Activated T-cell treated with anti-CD3 and anti-CD28 coated beads, Interleukin-2, amount 50 U/mL, for 4 hours (primary cell): ENCODE data around the gene PTPRR. TPM values are rescaled to one million over a fixed set of nuclear protein-coding genes. Genes with fewer than 3 reads are reported as not detected.

Experiments used
- ATAC-seq, 2 donors: fragments of 200-7000 bp; cut with Tn5 transposase; one replicate each; pipeline ENCODE4 v1.10.0; 2021
- DNase-seq: peaks from one replicate; pipeline ENCODE4 v3.0.0-alpha.2; 2020
- H3K27me3 Mint-ChIP-seq: one replicate; pipeline ENCODE4 v1.8.0; 2021; ENCODE audit warnings: low read depth, mixed read lengths
- H3K36me3 Mint-ChIP-seq: one replicate; pipeline ENCODE4 v1.8.0; 2022; ENCODE audit warnings: mixed read lengths; ENCODE audit not compliant: insufficient read depth
- H3K4me1 Mint-ChIP-seq: one replicate; pipeline ENCODE4 v1.8.0; 2021; ENCODE audit warnings: low read depth, mixed read lengths
- H3K4me3 Mint-ChIP-seq: one replicate; pipeline ENCODE4 v1.8.0; 2021; ENCODE audit warnings: mild to moderate bottlenecking, moderate library complexity, mixed read lengths
- H3K9me3 Mint-ChIP-seq: one replicate; pipeline ENCODE4 v1.8.0; 2021; ENCODE audit warnings: mixed read lengths
- total RNA-seq, 3 donors: library from RNA; stranded (reverse); gene quantifications; one replicate each; pipeline ENCODE4 v1.2.1, GENCODE V29; 2021

PTPRR gene
- total RNA-seq, 3 donors from 2014 or later: not detected

- DNase-seq (no peak), ATAC-seq (no peak)
- Mint-ChIP-seq H3K27me3 (peaks cover 7% of the 10 kb centered on the region), H3K4me1 (no peaks in the 10 kb centered on the region), H3K36me3 (no peaks in the 10 kb centered on the region), H3K4me3 (no peak overlapping the region), H3K9me3 (peaks cover 6% of the 10 kb centered on the region)
These were observed 249.6 kb downstream of the PTPRR start for GRCh38 chr12:70670948-70671347.

GRCh38 chr12:70667253-70667652 lies 253.3 kb downstream of the PTPRR start:
- Mint-ChIP-seq H3K4me1 (no peaks in the 10 kb centered on the region), H3K9me3 (no peaks in the 10 kb centered on the region), H3K4me3 (no peak overlapping the region), H3K36me3 (no peaks in the 10 kb centered on the region), H3K27me3 (peaks cover 7% of the 10 kb centered on the region)
- DNase-seq (no peak), ATAC-seq (no peak)

- Mint-ChIP-seq H3K9me3 (no peaks in the 10 kb centered on the region), H3K4me3 (no peak overlapping the region), H3K27me3 (peaks cover 7% of the 10 kb centered on the region), H3K4me1 (peaks cover 4% of the 10 kb centered on the region), H3K36me3 (no peaks in the 10 kb centered on the region)
- DNase-seq: no peak
- ATAC-seq: no peak
These were observed 254.2 kb downstream of the PTPRR start for GRCh38 chr12:70666364-70666763.

- Mint-ChIP-seq H3K36me3 (no peaks in the 10 kb centered on the region), H3K27me3 (peaks cover 7% of the 10 kb centered on the region), H3K4me3 (no peak overlapping the region), H3K4me1 (peaks cover 4% of the 10 kb centered on the region), H3K9me3 (no peaks in the 10 kb centered on the region)
- no peak for ATAC-seq
- no peak for DNase-seq
These were observed 256.1 kb downstream of the PTPRR start for GRCh38 chr12:70664465-70664881.

- no peak for DNase-seq
- Mint-ChIP-seq H3K27me3 (peaks cover 6% of the 10 kb centered on the region), H3K9me3 (no peaks in the 10 kb centered on the region), H3K4me1 (peaks cover 4% of the 10 kb centered on the region), H3K4me3 (no peak overlapping the region), H3K36me3 (no peaks in the 10 kb centered on the region)
- no peak for ATAC-seq
These were observed 256.7 kb downstream of the PTPRR start for GRCh38 chr12:70663838-70664237.

- Mint-ChIP-seq H3K9me3 (no peaks in the 10 kb centered on the region), H3K4me3 (no peak overlapping the region), H3K36me3 (no peaks in the 10 kb centered on the region), H3K4me1 (peaks cover 4% of the 10 kb centered on the region), H3K27me3 (peaks cover 2% of the 10 kb centered on the region)
- no peak for DNase-seq
- ATAC-seq: peak in 1 of 2 donors; percentile 28
These were observed 258.9 kb downstream of the PTPRR start for GRCh38 chr12:70661466-70662161.

GRCh38 chr12:70660620-70661219 lies 259.8 kb downstream of the PTPRR start:
- no peak overlapping the region for H3K4me3 Mint-ChIP-seq

GRCh38 chr12:70660002-70660604 lies 260.4 kb downstream of the PTPRR start:
- Mint-ChIP-seq H3K27me3 (peaks cover 2% of the 10 kb centered on the region), H3K4me1 (peaks cover 4% of the 10 kb centered on the region), H3K4me3 (no peak overlapping the region), H3K9me3 (no peaks in the 10 kb centered on the region), H3K36me3 (no peaks in the 10 kb centered on the region)
- no peak for ATAC-seq
- DNase-seq: no peak

More at GRCh38 chr12:70660620-70661219, 259.8 kb downstream of the PTPRR start:
- H3K4me1 Mint-ChIP-seq: peaks cover 4% of the 10 kb centered on the region
- no peak for DNase-seq
- no peaks in the 10 kb centered on the region for H3K36me3 Mint-ChIP-seq
- no peak for ATAC-seq
- H3K27me3 Mint-ChIP-seq: peaks cover 2% of the 10 kb centered on the region
- no peaks in the 10 kb centered on the region for H3K9me3 Mint-ChIP-seq

DNA sequence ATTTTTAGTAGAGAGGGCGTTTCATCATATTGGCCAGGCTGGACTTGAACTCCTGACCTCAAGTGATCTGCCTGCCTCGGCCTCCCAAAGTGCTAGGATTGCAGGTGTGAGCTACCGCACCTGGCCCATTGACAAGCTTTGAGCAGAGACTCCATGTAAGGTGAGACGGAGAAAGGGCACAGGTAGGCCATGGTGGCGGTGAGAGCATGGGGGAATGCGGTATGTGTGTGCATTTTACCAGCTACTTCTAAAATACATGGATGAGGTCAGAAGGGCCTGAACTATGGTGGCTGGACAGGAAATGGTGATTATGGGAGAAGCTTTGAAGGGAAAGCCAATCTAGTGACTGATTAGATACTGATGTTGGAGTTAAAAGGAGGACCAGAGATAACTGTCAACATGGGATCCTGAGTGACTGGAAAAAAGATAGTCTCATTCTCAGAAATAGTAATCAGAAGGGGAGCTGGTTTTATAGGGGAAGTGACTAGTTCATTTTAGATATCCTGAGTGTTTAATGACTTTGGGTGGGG lies 261.4 kb downstream of the PTPRR start:
- H3K9me3 Mint-ChIP-seq: no peaks in the 10 kb centered on the region
- no peak for ATAC-seq
- peaks cover 4% of the 10 kb centered on the region for H3K4me1 Mint-ChIP-seq
- H3K27me3 Mint-ChIP-seq: peaks cover 2% of the 10 kb centered on the region
- H3K4me3 Mint-ChIP-seq: no peak overlapping the region
- no peaks in the 10 kb centered on the region for H3K36me3 Mint-ChIP-seq
- no peak for DNase-seq

GRCh38 chr12:70657616-70658286 lies 262.8 kb downstream of the PTPRR start:
- no peak overlapping the region for H3K4me3 Mint-ChIP-seq
- H3K4me1 Mint-ChIP-seq: peaks cover 4% of the 10 kb centered on the region
- peaks cover 2% of the 10 kb centered on the region for H3K27me3 Mint-ChIP-seq
- H3K36me3 Mint-ChIP-seq: no peaks in the 10 kb centered on the region
- H3K9me3 Mint-ChIP-seq: no peaks in the 10 kb centered on the region
- ATAC-seq: no peak
- no peak for DNase-seq

DNA sequence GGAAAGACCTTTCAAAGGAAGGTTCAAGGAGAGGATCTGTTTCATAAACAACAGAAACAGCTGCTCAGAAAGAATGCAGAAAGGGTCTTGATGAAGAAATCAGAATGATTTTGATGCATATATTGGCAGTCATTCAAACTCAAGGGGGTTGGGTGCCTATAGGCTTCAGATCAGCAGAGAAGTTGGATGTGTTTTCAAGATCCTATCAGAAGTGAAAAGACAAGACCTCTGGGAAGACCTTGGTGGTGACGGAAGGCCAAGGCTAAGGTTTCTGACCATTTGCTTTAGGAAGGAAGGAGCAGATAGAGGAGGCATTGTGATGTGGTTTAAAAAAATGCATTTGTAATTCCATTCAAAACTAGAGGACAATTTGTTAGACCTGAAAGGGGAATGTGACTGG lies 268.1 kb downstream of the PTPRR start:
- DNase-seq (no peak), ATAC-seq (no peak)
- Mint-ChIP-seq H3K27me3 (no peaks in the 10 kb centered on the region), H3K4me3 (no peak overlapping the region), H3K9me3 (no peaks in the 10 kb centered on the region), H3K36me3 (no peaks in the 10 kb centered on the region), H3K4me1 (no peaks in the 10 kb centered on the region)

DNA sequence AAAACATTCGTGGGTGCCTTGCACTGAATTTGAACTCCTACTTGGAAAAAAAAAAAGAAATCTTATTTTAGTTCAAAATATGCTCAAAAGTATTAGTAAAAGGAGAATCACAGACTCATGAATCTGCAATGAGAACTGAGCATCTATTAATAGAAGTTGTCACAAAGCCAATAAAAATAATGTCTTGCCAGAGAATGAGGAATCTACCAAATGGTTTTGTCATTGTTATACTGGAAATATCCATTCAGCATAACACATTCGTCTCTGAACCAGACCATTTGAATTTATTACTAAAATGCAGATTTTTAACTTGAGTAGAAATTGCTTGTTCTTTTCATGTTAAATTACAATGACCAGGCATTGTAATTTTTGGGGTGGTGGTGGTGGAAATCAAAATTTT lies 271.7 kb downstream of the PTPRR start:
- Mint-ChIP-seq H3K9me3 (no peaks in the 10 kb centered on the region), H3K4me1 (peaks cover 3% of the 10 kb centered on the region), H3K27me3 (peaks cover 2% of the 10 kb centered on the region), H3K4me3 (no peak overlapping the region), H3K36me3 (no peaks in the 10 kb centered on the region)
- DNase-seq (no peak), ATAC-seq (no peak)

DNA sequence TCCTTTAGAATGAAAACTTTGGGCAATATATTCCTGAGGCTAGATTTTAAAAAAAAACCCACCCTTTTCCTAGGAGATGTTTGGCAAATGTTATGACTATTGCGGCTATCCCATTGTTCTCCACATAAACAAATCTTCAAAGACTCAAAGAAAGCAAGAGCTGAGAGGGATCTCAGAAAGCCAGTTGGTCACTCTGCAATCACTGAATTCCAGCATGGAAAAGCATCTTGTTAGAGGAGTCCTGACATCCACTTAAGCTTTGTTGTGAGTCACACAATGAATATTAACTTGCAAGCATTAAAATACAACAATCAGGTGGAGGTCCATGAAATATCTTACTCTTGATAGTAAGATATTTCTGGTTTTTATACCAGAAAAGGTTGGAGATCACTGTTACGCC lies 272.3 kb downstream of the PTPRR start:
- peaks cover 3% of the 10 kb centered on the region for H3K4me1 Mint-ChIP-seq
- H3K27me3 Mint-ChIP-seq: peaks cover 4% of the 10 kb centered on the region
- H3K36me3 Mint-ChIP-seq: no peaks in the 10 kb centered on the region
- ATAC-seq (no peak), DNase-seq (no peak)
- no peak overlapping the region for H3K4me3 Mint-ChIP-seq
- no peaks in the 10 kb centered on the region for H3K9me3 Mint-ChIP-seq

DNA sequence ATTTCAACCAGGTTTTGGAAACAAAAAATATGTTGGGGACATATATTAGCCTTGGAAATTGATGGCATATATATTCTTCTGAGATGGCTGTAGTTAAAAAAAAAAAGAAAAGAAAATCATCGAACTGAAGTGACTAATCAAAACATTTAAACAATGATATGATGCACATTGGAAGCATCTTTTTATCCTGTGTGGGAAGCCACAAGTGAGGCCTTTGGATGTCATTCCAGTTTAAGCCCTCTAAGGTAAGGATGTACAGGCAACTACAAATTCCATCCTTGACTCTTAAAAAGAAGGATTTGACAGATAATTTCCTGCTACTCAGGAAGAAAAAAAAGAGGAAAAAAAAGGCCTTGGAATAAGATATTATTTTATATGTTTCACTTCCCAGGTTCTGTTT lies 273.7 kb downstream of the PTPRR start:
- no peaks in the 10 kb centered on the region for H3K36me3 Mint-ChIP-seq

More for the DNA sequence above, 273.7 kb downstream of the PTPRR start:
- no peak overlapping the region for H3K4me3 Mint-ChIP-seq
- peaks cover 6% of the 10 kb centered on the region for H3K27me3 Mint-ChIP-seq
- ATAC-seq (no peak), DNase-seq (no peak)
- H3K4me1 Mint-ChIP-seq: peaks cover 3% of the 10 kb centered on the region
- no peaks in the 10 kb centered on the region for H3K9me3 Mint-ChIP-seq
